ENCODE results near the gene SENP3. TPM values are rescaled to one million over a fixed set of nuclear protein-coding genes. Genes with fewer than 3 reads are reported as not detected.

Gene SENP3
- total RNA-seq, 1 experiment from 2014 or later, result 83.1 TPM

- Histone ChIP-seq H2BK15ac (ENCODE audit: low read depth, low read length) (no peak overlapping the region), H2BK12ac (ENCODE audit: insufficient read length, low read depth, low read length) (no peak overlapping the region), H3K79me1 (ENCODE audit: insufficient read depth, low read depth, low read length, poor library complexity, severe bottlenecking) (no peaks in the 10 kb centered on the region), H3K4ac (ENCODE audit: low read depth, low read length) (no peak overlapping the region), H2AFZ (ENCODE audit: low read length) (no peak overlapping the region), H3K56ac (ENCODE audit: insufficient read length, low read depth, low read length) (no peak overlapping the region), H2BK120ac (ENCODE audit: low read depth, low read length, poor library complexity, severe bottlenecking) (no peak overlapping the region), H2BK20ac (ENCODE audit: low read depth, low read length, poor library complexity, severe bottlenecking) (no peak overlapping the region), H3K23me2 (ENCODE audit: insufficient read length, low read depth, low read length, poor library complexity, severe bottlenecking) (no peaks in the 10 kb centered on the region), H4K5ac (ENCODE audit: insufficient read length, low read depth, low read length) (no peak overlapping the region), H3K9me3 (ENCODE audit: control insufficient read depth, low read depth, low read length) (no peaks in the 10 kb centered on the region), H3K23ac (ENCODE audit: insufficient read length, low read depth, low read length) (no peak overlapping the region), H3K4me1 (ENCODE audit: insufficient read depth, low read length) (no peaks in the 10 kb centered on the region), H4K91ac (ENCODE audit: insufficient read length, low read depth, low read length) (no peak overlapping the region), H3T11ph (ENCODE audit: low read length) (no peak overlapping the region), H4K20me1 (ENCODE audit: control insufficient read depth, insufficient read depth, insufficient read length) (no peaks in the 10 kb centered on the region), H3K27me3 (ENCODE audit: insufficient read depth, low read length) (0 out of 2 replicates have a peak, but pooled peaks cover 2% of the 10 kb centered on the region), H3K9ac (ENCODE audit: extremely low read depth, insufficient read length, low read length) (no peak overlapping the region), H3K4me2 (ENCODE audit: insufficient read depth, insufficient read length, low read length) (no peak overlapping the region), H2BK5ac (ENCODE audit: insufficient read length, low read length) (no peak overlapping the region), H3K18ac (ENCODE audit: insufficient read length, low read depth, low read length) (no peak overlapping the region), H2AK5ac (ENCODE audit: insufficient read length, low read length) (no peak overlapping the region), H3K79me2 (ENCODE audit: insufficient read depth, low read length) (no peaks in the 10 kb centered on the region), H4K8ac (replicated peaks; ENCODE audit: insufficient read length, low read depth, low read length) (no peak overlapping the region), H3K27ac (ENCODE audit: insufficient read length, low read depth, low read length) (no peak overlapping the region), H3K14ac (ENCODE audit: insufficient read depth, low read length) (no peak overlapping the region)
- H3K4me3 Mint-ChIP-seq, result no peak overlapping the region
- no peak for TF ChIP-seq CTCF (conservative IDR thresholded peaks at IDR 0.05)
- no CpG with 5 or more reads among the region's 9 CpGs for WGBS (ENCODE audit: extremely low coverage, insufficient read length, low lambda C conversion rate)
- H3K27me3 Mint-ChIP-seq (ENCODE audit: low read depth), result peaks cover 25% of the 10 kb centered on the region
- 0 out of 7 replicates have a peak overlapping the region, but pooled peaks of 1 of the 3 experiments have one; percentile 57 for H3K27ac Mint-ChIP-seq
- DNase-seq, result no peak
- peaks cover 0 to 6% of the 10 kb centered on the region in 2 experiments; a peak in 4 of 5 replicates for H3K9me3 Mint-ChIP-seq
- peaks cover 0 to 5% of the 10 kb centered on the region in 2 experiments; a peak in 2 of 4 replicates for H3K4me1 Mint-ChIP-seq
- no peaks in the 10 kb centered on the region; a peak in 1 of 7 replicates for H3K36me3 Mint-ChIP-seq (ENCODE audit: insufficient read depth in 1 of 3, low read depth in 3 of 3)
These were observed 20.6 kb upstream of the SENP3 start for GRCh38 chr17:7541074-7541621.
